Smooth muscle cell (in vitro differentiated cells): ENCODE measurements around the gene LSAMP. TPM values are rescaled to one million over a fixed set of nuclear protein-coding genes. Genes with fewer than 3 reads are reported as not detected.

Experiments
- DNase-seq: peaks from one replicate; lab custom pipeline; 2025; ENCODE audit not compliant: unreplicated experiment; lab: John Stamatoyannopoulos, UW
- H2AFZ ChIP-seq: fragments of 200-600 bp; sonication (generic); 2 replicates; pipeline ENCODE4 v1.6.0; 2016; ENCODE audit warnings: antibody characterized with exemption, low read depth, mild to moderate bottlenecking
- H3F3A ChIP-seq: fragments of 200-600 bp; sonication (generic); 2 replicates; pipeline ENCODE4 v1.6.0; 2017; ENCODE audit warnings: antibody characterized with exemption, low read depth
- H3K27ac ChIP-seq: fragments of 200-600 bp; sonication (generic); 2 replicates; pipeline ENCODE4 v1.5.1; 2016; ENCODE audit warnings: low read depth, mild to moderate bottlenecking
- H3K27me3 ChIP-seq: fragments of 200-600 bp; sonication (generic); 2 replicates; pipeline ENCODE4 v1.6.1; 2016; ENCODE audit warnings: low read depth, mild to moderate bottlenecking
- H3K36me3 ChIP-seq: fragments of 200-600 bp; sonication (generic); 2 replicates; pipeline ENCODE4 v1.5.1; 2016; ENCODE audit warnings: low read depth
- H3K4me1 ChIP-seq: fragments of 200-600 bp; sonication (generic); 2 replicates; pipeline ENCODE4 v1.5.1; 2016; ENCODE audit warnings: low read depth
- H3K4me2 ChIP-seq: fragments of 200-600 bp; sonication (generic); 2 replicates; pipeline ENCODE4 v1.6.0; 2016; ENCODE audit warnings: mild to moderate bottlenecking
- H3K4me3 ChIP-seq: fragments of 200-600 bp; sonication (generic); 2 replicates; pipeline ENCODE4 v1.5.1; 2016; ENCODE audit warnings: mild to moderate bottlenecking
- H3K79me2 ChIP-seq: fragments of 200-600 bp; sonication (generic); 2 replicates; pipeline ENCODE4 v1.6.0; 2016; ENCODE audit warnings: low read depth, mild to moderate bottlenecking
- H3K9ac ChIP-seq: fragments of 200-600 bp; sonication (generic); 2 replicates; pipeline ENCODE4 v1.6.0; 2016; ENCODE audit warnings: low read depth
- H3K9me3 ChIP-seq: fragments of 200-600 bp; sonication (generic); replicated peaks from 2 replicates; pipeline ENCODE4 v1.5.1; 2016; ENCODE audit warnings: low read depth
- H4K20me1 ChIP-seq: fragments of 200-600 bp; sonication (generic); 2 replicates; pipeline ENCODE4 v1.6.0; 2016; ENCODE audit warnings: low read depth
- WGBS: methylation state at CpG from one replicate; pipeline ENCODE4 v1.1.7; 2016; ENCODE audit warnings: low lambda C conversion rate; 5-methylcytosine and 5-hydroxymethylcytosine counted together
- polyA plus RNA-seq: library from polyadenylated mRNA; unstranded; fragments of >200 nt; fragmentation: Nextera tagmentation; extraction: Ambion mirVana; gene quantifications from 2 replicates; pipeline ENCODE4 v1.2.1, GENCODE V29; 2016
- total RNA-seq: library from RNA; depleted of rRNA; stranded (reverse); fragments of >200 nt; gene quantifications from 2 replicates; pipeline ENCODE4 v1.2.3, GENCODE V29; 2014
- TF ChIP-seq, protein P1 (sequence below): fragments of 200-600 bp; sonication (generic); IDR thresholded peaks from 2 replicates; pipeline ENCODE4 v1.5.1; 2017; ENCODE audit warnings: borderline replicate concordance, mild to moderate bottlenecking, antibody characterized with exemption; ENCODE audit not compliant: insufficient read depth, poor library complexity, severe bottlenecking

The LSAMP gene
- total and polyA plus RNA-seq, 2 experiments from 2014 or later: 11.2 to 13.6 TPM

GRCh38 chr3:116114586-116114985 lies 330.7 kb downstream of the LSAMP start:
- Histone ChIP-seq H3K9ac (no peak overlapping the region), H3K36me3 (no peaks in the 10 kb centered on the region)

DNA sequence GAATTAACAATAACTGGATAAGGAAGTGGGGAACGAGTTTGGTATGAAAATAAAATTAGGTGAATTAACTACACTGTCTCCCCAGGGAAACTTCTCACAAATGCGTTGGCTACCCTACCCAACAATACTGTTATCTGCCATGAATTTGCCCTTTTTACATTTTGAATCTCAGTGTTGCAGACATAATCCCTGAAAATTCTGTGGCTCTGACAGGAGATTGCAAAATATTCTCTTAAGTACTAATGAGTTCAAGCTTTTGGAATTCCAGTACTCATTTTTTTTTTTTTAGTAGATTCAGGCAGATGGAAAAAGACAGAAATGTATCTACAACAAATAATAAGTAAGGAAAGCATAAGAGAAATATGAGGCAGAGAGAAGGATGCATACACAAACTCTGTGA lies 332.6 kb downstream of the LSAMP start:
- WGBS: 45% methylated on average over 2 of the region's 2 CpGs
- peak overlapping the region; percentile 16 for H3K4me2 ChIP-seq

More at GRCh38 chr3:116114586-116114985, 330.7 kb downstream of the LSAMP start:
- no peak for DNase-seq
- TF ChIP-seq, protein P1, sequence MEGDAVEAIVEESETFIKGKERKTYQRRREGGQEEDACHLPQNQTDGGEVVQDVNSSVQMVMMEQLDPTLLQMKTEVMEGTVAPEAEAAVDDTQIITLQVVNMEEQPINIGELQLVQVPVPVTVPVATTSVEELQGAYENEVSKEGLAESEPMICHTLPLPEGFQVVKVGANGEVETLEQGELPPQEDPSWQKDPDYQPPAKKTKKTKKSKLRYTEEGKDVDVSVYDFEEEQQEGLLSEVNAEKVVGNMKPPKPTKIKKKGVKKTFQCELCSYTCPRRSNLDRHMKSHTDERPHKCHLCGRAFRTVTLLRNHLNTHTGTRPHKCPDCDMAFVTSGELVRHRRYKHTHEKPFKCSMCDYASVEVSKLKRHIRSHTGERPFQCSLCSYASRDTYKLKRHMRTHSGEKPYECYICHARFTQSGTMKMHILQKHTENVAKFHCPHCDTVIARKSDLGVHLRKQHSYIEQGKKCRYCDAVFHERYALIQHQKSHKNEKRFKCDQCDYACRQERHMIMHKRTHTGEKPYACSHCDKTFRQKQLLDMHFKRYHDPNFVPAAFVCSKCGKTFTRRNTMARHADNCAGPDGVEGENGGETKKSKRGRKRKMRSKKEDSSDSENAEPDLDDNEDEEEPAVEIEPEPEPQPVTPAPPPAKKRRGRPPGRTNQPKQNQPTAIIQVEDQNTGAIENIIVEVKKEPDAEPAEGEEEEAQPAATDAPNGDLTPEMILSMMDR: no peak
- Histone ChIP-seq H3K9me3 (no peaks in the 10 kb centered on the region), H3K4me1 (no peaks in the 10 kb centered on the region), H3K4me3 (no peak overlapping the region), H4K20me1 (no peaks in the 10 kb centered on the region), H3K27me3 (no peaks in the 10 kb centered on the region), H3K4me2 (peak overlapping the region; percentile 41), H3K79me2 (no peaks in the 10 kb centered on the region), H3F3A (no peaks in the 10 kb centered on the region), H3K27ac (no peak overlapping the region), H2AFZ (no peak overlapping the region)
- WGBS: 58% methylated on average over 1 of the region's 1 CpG

GRCh38 chr3:116111765-116112164 lies 333.5 kb downstream of the LSAMP start:
- no peak overlapping the region for H3K9ac ChIP-seq
- H3K4me3 ChIP-seq: no peak overlapping the region
- DNase-seq: no peak
- H3K4me2 ChIP-seq: no peak overlapping the region
- TF ChIP-seq, protein P1: no peak
- H3K4me1 ChIP-seq: no peaks in the 10 kb centered on the region
- H4K20me1 ChIP-seq: no peaks in the 10 kb centered on the region
- no peaks in the 10 kb centered on the region for H3K79me2 ChIP-seq
- H2AFZ ChIP-seq: no peak overlapping the region
- no peaks in the 10 kb centered on the region for H3K27me3 ChIP-seq
- no peaks in the 10 kb centered on the region for H3K9me3 ChIP-seq
- H3K27ac ChIP-seq: no peak overlapping the region
- H3K36me3 ChIP-seq: no peaks in the 10 kb centered on the region
- no peaks in the 10 kb centered on the region for H3F3A ChIP-seq

More for the DNA sequence above, 332.6 kb downstream of the LSAMP start:
- TF ChIP-seq, protein P1: no peak
- H3K9ac ChIP-seq: no peak overlapping the region
- H3K4me3 ChIP-seq: no peak overlapping the region
- H3K27me3 ChIP-seq: no peaks in the 10 kb centered on the region
- H3K9me3 ChIP-seq: no peaks in the 10 kb centered on the region
- no peaks in the 10 kb centered on the region for H3K36me3 ChIP-seq
- H3K4me1 ChIP-seq: no peaks in the 10 kb centered on the region
- no peaks in the 10 kb centered on the region for H4K20me1 ChIP-seq
- peak overlapping the region; percentile 3 for H3K27ac ChIP-seq
- DNase-seq: no peak
- H3K79me2 ChIP-seq: no peaks in the 10 kb centered on the region
- H2AFZ ChIP-seq: no peak overlapping the region
- no peaks in the 10 kb centered on the region for H3F3A ChIP-seq

DNA sequence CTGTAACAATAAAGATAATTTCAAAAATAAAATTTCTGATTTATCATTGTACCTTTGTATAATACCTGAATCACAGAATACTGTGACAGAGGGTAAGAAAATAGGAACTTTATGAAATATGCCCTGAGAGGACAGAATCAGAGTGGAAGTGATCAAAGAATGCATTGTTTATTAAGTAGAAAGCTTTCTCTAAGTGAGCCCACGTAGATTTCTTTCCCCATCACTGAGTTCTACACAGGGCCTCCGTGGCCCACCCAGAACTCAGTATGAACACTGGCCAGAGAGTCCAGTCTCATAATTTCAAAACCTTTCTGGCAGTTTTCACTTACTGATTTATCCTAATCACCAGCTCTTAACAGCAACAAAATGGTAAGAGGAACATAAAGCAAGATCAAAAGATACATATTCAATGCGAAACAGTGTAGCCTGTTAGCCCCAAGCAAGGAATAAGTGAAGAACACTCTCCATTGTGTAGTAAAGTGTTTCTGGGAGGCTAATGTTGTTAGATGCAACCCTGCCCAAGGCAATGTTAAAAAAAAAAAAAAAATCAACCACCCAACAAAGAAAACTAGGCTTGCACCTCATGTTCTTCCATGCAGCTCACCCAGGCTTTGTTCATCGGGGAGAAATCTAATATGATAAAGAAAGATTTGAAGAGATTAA lies 341.3 kb downstream of the LSAMP start:
- no peak overlapping the region for H3K4me3 ChIP-seq
- no peaks in the 10 kb centered on the region for H3K79me2 ChIP-seq
- no peaks in the 10 kb centered on the region for H3K36me3 ChIP-seq
- H3K4me1 ChIP-seq: peaks cover 7% of the 10 kb centered on the region
- TF ChIP-seq, protein P1: no peak
- DNase-seq: no peak
- no peak overlapping the region for H3K27ac ChIP-seq
- H3K4me2 ChIP-seq: peak overlapping the region; percentile 57
- H3K27me3 ChIP-seq: no peaks in the 10 kb centered on the region
- WGBS: 70% methylated on average over 4 of the region's 4 CpGs
- peak overlapping the region; percentile 19 for H2AFZ ChIP-seq
- H3K9ac ChIP-seq: no peak overlapping the region
- H3K9me3 ChIP-seq: no peaks in the 10 kb centered on the region
- H3F3A ChIP-seq: no peaks in the 10 kb centered on the region
- no peaks in the 10 kb centered on the region for H4K20me1 ChIP-seq
